HUES6 (cell line): ENCODE results near the gene USP17L26.
"Not testable (repeated sequence)": the region's sequence is repeated elsewhere in the genome, so short reads cannot be mapped to it uniquely, and the experiment has no call there.

ENCODE experiments used
- H3K27ac ChIP-seq: 2 replicates; pipeline ENCODE4 v1.7.0; 2013; ENCODE audit warnings: low read depth, mild to moderate bottlenecking, low read length, inconsistent platforms
- H3K27me3 ChIP-seq: 2 replicates; pipeline ENCODE4 v1.6.1; 2013; ENCODE audit warnings: low read length; ENCODE audit not compliant: control insufficient read depth, insufficient read depth
- H3K36me3 ChIP-seq: 2 replicates; pipeline ENCODE4 v1.6.1; 2013; ENCODE audit warnings: low read length; ENCODE audit not compliant: control insufficient read depth, insufficient read depth
- H3K4me1 ChIP-seq: 2 replicates; pipeline ENCODE4 v1.6.1; 2013; ENCODE audit warnings: low read length; ENCODE audit not compliant: control insufficient read depth, insufficient read depth
- H3K4me3 ChIP-seq: 2 replicates; pipeline ENCODE4 v1.5.1; 2013; ENCODE audit warnings: low read depth, low read length
- H3K9ac ChIP-seq: one replicate; pipeline ENCODE4 v1.6.1; 2013; ENCODE audit warnings: mild to moderate bottlenecking, low read length
- H3K9me3 ChIP-seq: 2 replicates; pipeline ENCODE4 v1.6.1; 2013; ENCODE audit warnings: low read depth, low read length; ENCODE audit not compliant: control insufficient read depth, insufficient read depth

The USP17L26 gene

GRCh38 chr4:9334358-9334757 lies at the start of gene USP17L26:
Gene USP17L26, plus strand, starts transcription at chr4:9334658. Its CDS starts 0 bp downstream, at chr4:9334658.
- not testable (repeated sequence) for H3K27ac ChIP-seq, H3K9ac ChIP-seq, H3K36me3 ChIP-seq, H3K4me3 ChIP-seq, H3K27me3 ChIP-seq, H3K9me3 ChIP-seq, H3K4me1 ChIP-seq

GRCh38 chr4:9324191-9324590 lies 10.3 kb upstream of the USP17L26 start:
- H3K36me3 ChIP-seq, H3K27ac ChIP-seq, H3K27me3 ChIP-seq, H3K4me1 ChIP-seq, H3K4me3 ChIP-seq, H3K9ac ChIP-seq, H3K9me3 ChIP-seq: not testable (repeated sequence)

- not testable (repeated sequence) for H3K27me3 ChIP-seq, H3K27ac ChIP-seq, H3K9me3 ChIP-seq, H3K4me3 ChIP-seq, H3K36me3 ChIP-seq, H3K9ac ChIP-seq, H3K4me1 ChIP-seq
Observed at GRCh38 chr4:9324865-9325264, 9.6 kb upstream of the USP17L26 start, which contains the start of gene USP17L24. Gene USP17L24, plus strand, starts transcription at chr4:9325165. Its CDS starts 0 bp downstream, at chr4:9325165.

GRCh38 chr4:9329611-9330010 lies 4.8 kb upstream of the USP17L26 start, which contains the start of gene USP17L25:
Gene USP17L25, plus strand, starts transcription at chr4:9329911. Its CDS starts 0 bp downstream, at chr4:9329911.
- H3K27ac ChIP-seq, H3K9me3 ChIP-seq, H3K4me1 ChIP-seq, H3K36me3 ChIP-seq, H3K4me3 ChIP-seq, H3K9ac ChIP-seq, H3K27me3 ChIP-seq: not testable (repeated sequence)

GRCh38 chr4:9339103-9339502 lies 4.6 kb downstream of the USP17L26 start, which contains the start of gene USP17L5:
Gene USP17L5, plus strand, starts transcription at chr4:9339403. Its CDS starts 0 bp downstream, at chr4:9339403.
- H3K27me3 ChIP-seq, H3K4me1 ChIP-seq, H3K4me3 ChIP-seq, H3K36me3 ChIP-seq, H3K9me3 ChIP-seq, H3K27ac ChIP-seq, H3K9ac ChIP-seq: not testable (repeated sequence)

- not testable (repeated sequence) for H3K4me1 ChIP-seq, H3K4me3 ChIP-seq, H3K9me3 ChIP-seq, H3K36me3 ChIP-seq, H3K27ac ChIP-seq, H3K9ac ChIP-seq, H3K27me3 ChIP-seq
Observed at GRCh38 chr4:9343848-9344247, 9.4 kb downstream of the USP17L26 start, which contains the start of gene USP17L27. Gene USP17L27, plus strand, starts transcription at chr4:9344148. Its CDS starts 0 bp downstream, at chr4:9344148.

GRCh38 chr4:9348593-9348992 lies 14.1 kb downstream of the USP17L26 start, which contains the start of gene USP17L28:
Gene USP17L28, plus strand, starts transcription at chr4:9348893. Its CDS starts 0 bp downstream, at chr4:9348893.
- not testable (repeated sequence) for H3K4me3 ChIP-seq, H3K27ac ChIP-seq, H3K27me3 ChIP-seq, H3K9me3 ChIP-seq, H3K9ac ChIP-seq, H3K36me3 ChIP-seq, H3K4me1 ChIP-seq

- not testable (repeated sequence) for H3K27me3 ChIP-seq, H3K4me3 ChIP-seq, H3K9me3 ChIP-seq, H3K36me3 ChIP-seq, H3K9ac ChIP-seq, H3K4me1 ChIP-seq, H3K27ac ChIP-seq
Observed at GRCh38 chr4:9350866-9351265, 16.4 kb downstream of the USP17L26 start.

GRCh38 chr4:9353338-9353737 lies 18.9 kb downstream of the USP17L26 start, which contains the start of gene USP17L29:
Gene USP17L29, plus strand, starts transcription at chr4:9353638. Its CDS starts 0 bp downstream, at chr4:9353638.
- H3K4me1 ChIP-seq, H3K9me3 ChIP-seq, H3K4me3 ChIP-seq, H3K27me3 ChIP-seq, H3K9ac ChIP-seq, H3K36me3 ChIP-seq, H3K27ac ChIP-seq: not testable (repeated sequence)

- H3K4me3 ChIP-seq, H3K27me3 ChIP-seq, H3K9me3 ChIP-seq, H3K27ac ChIP-seq, H3K9ac ChIP-seq, H3K4me1 ChIP-seq, H3K36me3 ChIP-seq: not testable (repeated sequence)
Observed at GRCh38 chr4:9362829-9363228, 28.4 kb downstream of the USP17L26 start, which contains the start of gene USP17L30. Gene USP17L30, plus strand, starts transcription at chr4:9363129. Its CDS starts 0 bp downstream, at chr4:9363129.

- not testable (repeated sequence) for H3K27ac ChIP-seq, H3K9ac ChIP-seq, H3K9me3 ChIP-seq, H3K27me3 ChIP-seq, H3K36me3 ChIP-seq, H3K4me3 ChIP-seq, H3K4me1 ChIP-seq
Observed at GRCh38 chr4:9379881-9380280, 45.4 kb downstream of the USP17L26 start.
